SH-SY5Y (cell line): ENCODE data around the gene MAP2K3.

Experiments used
- GATA2 ChIP-seq: IDR thresholded peaks from 2 replicates; pipeline ENCODE4 v1.6.1; 2011; ENCODE audit warnings: mild to moderate bottlenecking, low read depth, low read length
- GATA3 ChIP-seq: IDR thresholded peaks from 2 replicates; pipeline ENCODE4 v1.6.1; 2011; ENCODE audit warnings: low read depth, mild to moderate bottlenecking, low read length, moderate library complexity

- TF ChIP-seq GATA2 (no peak), GATA3 (no peak)
Measured at GRCh38 chr17:21361020-21361809, 76.7 kb downstream of the MAP2K3 start.
